Limb (tissue), 2 donors: ENCODE results near the gene COL5A1.

Source experiments
- DNase-seq, 2 donors: peaks; one replicate each; pipeline ENCODE4 v3.0.0-alpha.2; 2016; ENCODE audit errors: extremely low spot score in 2 of 2

COL5A1 gene

DNA sequence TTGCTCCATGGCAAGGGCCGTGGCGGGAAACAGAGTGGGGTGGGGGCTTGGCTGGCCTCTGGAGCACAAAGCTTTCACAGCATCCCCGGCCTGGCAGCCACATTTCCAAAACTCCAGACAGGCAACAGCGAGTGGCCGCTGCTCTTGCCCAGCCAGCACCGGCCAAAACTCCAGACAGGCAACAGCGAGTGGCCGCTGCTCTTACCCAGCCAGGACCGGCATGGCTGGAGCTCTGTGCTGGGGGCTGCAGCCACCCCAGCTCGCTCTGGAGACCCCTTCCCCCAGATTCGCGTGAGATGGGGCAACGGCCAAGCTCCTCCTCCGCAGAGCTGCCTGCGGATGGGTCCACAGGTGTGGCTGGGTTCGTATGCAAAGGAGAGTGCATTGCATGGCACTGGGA, 98.5 kb downstream of the COL5A1 start:
- no peak for DNase-seq

- no peak for DNase-seq
Observed at GRCh38 chr9:134741846-134742245, 100.2 kb downstream of the COL5A1 start.

DNA sequence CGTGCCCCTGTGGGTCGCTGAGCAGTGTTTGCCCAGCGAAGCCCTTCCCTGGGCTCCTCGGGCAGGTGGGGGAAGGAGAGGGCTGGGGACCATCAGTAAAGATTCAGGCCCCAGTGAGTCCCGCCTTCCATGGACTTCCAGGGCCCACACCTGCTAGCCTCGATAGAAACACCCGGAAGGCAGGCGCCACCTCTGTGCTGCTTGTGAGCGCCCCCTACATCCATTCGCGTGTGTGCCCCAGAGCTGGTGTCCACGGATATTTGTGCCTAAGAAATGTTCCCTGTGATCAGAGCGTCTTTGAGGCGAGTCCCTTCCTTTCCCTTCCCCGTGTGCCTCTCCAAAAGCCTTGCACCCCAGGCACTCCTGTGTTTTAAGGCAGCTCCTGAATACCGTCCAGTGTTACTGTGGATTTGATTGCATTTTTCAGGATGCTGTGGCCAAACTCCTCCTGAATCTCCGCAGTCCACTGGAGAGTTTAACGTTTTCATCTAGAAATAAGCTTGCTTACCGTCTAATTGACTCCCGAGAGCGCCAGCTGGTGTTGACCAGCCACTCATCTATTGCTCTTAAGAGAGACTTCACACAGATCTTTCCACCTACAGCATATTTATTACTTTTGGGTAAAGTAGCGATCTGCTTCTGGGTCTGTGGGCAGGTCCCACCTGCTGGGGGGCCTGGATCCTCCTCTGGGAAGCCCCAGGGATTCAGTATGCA, 101.4 kb downstream of the COL5A1 start:
- DNase-seq: no peak

DNA sequence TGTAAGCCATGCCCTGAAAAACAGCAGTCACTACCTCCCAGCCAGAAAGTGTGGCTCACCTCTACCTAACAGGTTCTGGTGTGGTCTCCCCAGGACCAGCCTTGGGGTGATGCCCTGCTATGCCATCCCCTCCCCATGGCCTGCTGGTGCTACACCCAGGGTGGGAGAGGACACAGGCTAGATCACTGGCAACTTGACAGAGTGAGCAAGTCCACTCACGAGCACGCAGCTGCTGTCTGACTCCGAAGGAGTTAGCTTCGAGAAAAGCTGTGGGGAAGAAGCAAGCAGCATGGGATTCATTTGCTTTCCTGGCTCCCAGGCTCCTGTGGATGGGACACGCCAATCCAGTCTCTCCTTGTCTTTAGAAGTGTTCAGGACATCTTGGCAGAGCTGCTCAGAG, 102.2 kb downstream of the COL5A1 start:
- DNase-seq: no peak

DNA sequence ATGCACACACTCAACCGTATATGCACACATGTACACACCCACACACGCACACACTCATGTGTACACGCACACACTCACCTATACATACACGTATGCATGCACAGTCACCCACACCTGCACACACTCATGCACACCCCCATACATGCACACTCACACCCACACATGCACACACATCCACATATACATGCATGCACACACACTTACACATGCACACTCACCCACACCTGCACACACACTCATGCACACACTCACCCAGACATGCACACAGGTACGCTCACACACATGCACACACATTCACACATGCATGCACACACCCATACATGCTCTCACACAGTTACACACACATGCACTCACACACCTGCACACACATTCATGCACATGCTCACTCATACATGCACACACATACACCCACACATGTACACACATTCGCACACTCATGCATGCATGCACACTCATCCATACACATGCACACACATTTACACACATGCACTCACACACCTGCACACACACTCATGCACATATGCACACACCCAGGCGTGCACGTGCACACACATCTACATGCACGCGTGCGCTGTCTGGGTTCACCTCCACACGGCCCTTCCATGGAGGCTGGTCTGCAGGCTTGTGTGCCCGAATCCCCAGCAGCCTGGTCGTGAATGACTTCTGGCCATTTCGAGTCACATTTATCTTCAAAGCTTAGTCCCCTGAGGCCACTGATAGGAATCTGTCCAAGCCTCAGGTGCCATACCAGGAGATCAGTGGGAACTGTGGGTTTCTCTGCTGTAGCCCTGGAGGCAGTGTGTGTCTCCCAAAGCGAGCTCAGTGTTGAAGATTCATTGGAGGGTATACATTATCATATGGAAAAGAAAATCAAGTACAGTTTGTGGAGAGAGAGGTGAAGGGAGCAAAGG, 103.0 kb downstream of the COL5A1 start:
- DNase-seq: no peak

DNA sequence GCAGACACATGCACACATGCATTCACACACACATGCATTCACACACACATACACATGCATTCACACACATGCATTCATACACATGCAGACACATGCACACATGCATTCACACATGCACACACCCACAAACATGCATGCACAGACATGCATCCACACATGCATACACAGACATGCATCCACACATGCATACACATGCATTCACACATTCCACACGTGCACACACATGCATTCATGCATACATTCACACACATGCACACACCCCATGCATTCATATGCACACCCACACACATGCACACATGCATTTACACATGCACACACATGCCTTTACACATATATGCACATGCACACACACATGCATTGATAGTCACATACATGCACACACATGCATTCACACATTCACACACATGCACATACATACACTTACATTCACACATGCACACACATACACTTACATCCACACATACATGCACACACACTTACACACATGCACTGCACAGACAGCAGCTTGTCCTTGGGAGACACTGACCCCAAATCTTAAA, 106.4 kb downstream of the COL5A1 start:
- DNase-seq: no peak

- DNase-seq: no peak
Observed at GRCh38 chr9:134748591-134748990, 107.0 kb downstream of the COL5A1 start.

GRCh38 chr9:134750450-134751155, 109.0 kb downstream of the COL5A1 start:
- DNase-seq: no peak

DNA sequence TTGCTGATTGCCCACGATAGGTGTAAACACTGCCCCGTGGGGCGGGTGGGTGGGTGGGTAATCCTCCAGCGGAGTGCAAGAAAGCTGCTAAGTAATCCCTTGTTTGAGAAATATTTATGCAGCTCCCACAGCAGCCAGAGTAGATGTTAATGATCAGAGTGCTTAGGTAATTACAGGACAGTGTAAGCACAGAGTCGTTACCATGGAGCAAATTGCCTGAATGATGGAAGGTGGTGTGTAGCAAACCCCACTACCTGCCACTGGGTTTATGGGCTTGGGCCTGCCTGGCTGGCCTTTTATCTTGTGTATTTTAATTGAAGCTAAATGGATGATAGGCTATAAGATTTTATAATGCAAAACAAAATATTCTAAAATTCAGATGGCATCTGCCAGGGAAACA, 110.0 kb downstream of the COL5A1 start:
- no peak for DNase-seq

DNA sequence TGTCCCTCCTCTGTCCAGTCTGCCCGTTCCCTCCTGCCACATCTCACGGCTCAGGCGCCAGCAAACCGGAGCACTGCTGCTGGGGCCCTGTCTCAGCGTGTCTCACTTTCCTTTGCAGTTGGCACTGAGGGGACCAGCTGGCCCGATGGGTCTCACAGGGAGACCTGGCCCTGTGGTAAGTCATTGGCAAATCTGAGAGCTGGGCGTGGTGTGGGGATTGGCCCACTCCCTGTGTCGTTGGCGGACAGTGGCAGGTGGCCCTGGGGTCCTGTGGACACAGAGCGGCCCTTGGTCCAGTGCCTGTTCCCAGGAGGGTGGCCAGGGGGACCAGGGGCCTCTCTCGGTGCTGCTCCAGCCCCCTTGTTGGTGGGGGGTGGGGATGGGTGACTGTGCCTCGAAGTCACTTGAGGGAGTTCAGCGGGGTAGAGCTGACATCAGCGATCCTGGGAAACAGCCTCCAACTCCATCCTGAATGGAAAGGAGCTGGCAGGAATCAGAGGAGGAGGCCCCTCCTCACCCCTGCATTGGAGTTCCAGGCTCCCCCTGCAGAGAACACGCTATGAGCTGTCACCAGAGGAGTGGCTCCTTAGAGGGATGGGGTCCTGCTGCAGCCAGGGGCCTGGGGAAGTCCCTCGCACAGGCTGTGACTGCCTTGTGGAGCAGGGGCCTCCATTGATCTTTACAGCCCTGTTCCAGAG, 111.0 kb downstream of the COL5A1 start:
- no peak for DNase-seq

DNA sequence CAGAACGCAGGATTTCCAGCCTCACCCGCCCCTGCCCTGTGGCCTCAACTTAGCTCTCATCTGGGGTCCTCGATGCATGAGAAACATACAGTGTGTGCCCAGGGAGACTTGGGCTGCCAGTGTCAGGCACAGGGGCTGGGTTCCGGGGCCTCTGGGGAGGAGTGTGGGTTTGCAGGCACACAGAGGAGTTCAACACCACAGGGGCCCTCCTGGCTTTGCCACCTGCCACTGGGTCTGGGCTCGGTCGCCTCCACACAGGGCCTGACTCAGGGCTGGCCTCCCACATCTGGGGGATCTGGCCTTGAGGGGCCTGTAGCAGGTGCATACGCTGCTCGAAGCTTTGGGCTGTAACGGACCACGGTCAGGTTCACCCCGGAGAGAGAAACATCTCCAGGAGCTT, 111.6 kb downstream of the COL5A1 start:
- no peak for DNase-seq

- DNase-seq: no peak
Observed at GRCh38 chr9:134755221-134755907, 113.8 kb downstream of the COL5A1 start.

- no peak for DNase-seq
Observed at GRCh38 chr9:134756098-134756497, 114.5 kb downstream of the COL5A1 start.

DNA sequence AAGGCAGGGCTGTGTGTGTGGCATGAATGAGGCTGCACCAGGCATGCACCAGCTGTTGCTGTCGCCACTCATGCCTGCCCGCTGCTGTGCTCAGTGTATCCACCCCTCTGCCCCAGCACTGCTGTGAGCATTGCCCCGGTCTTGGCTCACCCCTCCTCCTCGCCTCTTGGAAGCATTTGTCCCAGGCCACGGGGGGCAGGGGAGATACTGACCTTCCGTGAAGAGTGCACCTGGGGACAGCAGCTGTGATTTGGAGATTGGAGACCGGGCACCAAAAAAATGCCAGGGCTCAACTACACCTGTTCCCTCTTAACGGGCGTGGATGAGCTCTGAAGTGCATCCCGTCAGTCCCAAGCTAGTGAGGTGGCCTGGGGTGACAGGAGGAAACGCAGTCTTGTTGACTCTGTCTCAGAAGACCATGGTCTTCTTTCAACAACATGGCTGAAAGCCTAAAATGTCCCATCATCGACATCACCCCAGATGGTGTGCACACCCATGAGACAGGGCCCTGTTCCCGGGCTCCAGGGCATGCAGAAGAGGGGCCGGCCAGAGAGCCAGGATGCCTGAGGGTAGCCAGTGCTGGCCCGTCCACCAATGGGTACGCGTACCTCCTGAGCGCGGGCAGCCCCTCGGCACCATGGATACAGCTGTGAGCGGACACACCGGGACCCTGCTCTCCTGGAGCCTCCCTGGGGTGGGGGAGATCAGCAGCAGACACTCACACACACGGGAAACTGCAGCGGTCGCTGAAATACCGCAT, 115.8 kb downstream of the COL5A1 start:
- DNase-seq: no peak

DNA sequence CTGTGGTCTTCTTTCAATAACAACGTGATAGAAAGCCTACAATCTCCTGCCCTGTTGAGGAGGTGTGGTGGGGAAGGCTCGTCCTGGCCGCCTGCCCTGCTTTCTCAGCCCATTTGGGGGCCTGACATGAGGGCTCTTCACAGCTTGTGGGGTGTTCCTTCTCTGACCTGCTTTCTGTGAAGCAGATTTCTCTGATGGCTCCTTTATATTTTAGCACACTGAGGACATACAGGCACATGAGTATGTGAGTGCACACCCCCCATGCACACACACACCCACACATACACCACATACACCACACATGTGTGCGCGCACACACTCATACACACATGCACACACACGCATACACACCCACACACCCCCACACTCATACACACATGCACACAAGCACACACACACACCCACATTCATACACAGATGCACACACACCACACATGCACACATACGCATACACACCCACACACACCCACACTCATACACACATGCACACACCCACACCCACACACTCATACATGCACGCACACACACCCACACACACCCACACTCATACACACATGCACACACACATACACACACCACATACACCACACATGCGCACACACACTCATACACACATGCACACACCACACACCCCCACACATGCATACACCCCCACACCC, 117.5 kb downstream of the COL5A1 start:
- DNase-seq: no peak

DNA sequence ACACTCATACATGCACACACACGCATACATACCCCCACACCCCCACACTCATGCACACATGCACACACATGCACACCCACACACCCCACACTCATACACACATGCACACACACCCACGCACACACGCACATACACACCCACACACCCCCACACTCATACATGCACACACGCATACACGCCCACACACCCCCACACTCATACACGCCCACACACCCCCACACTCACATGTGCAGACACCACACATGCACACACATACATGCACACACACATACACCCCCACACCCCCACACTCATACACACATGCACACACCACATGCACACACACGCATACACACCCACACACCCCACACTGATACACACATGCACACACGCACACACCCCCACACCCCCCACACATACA, 118.3 kb downstream of the COL5A1 start:
- no peak for DNase-seq

DNA sequence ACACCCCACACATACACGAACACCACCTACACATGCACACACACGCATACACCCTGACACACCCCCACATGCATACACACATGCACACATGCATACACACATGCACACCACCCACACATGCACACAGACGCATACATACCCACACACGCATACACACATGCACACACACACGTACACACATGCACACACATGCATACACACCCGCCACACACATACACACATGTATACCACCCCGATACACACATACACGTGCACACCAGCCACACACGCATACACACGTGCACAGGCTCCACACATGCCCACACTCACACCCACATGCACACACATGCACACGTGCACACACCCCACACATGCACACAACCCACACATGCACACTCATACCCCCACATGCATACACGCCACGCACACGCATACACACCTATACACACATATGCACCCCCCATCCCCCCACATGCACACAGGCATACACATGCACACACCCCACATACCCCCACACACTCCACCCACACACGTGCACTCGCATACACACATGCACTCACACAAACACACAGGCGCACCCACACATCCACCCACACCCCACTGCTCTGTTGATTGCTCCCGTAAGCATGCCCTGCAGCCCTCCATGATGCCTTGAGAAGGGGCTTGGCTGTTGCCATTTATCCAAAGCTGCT, 119.3 kb downstream of the COL5A1 start:
- DNase-seq: no peak

GRCh38 chr9:134764473-134765269, 123.1 kb downstream of the COL5A1 start:
- DNase-seq: no peak
